ENCODE measurements around the gene NTMT1.

DNA sequence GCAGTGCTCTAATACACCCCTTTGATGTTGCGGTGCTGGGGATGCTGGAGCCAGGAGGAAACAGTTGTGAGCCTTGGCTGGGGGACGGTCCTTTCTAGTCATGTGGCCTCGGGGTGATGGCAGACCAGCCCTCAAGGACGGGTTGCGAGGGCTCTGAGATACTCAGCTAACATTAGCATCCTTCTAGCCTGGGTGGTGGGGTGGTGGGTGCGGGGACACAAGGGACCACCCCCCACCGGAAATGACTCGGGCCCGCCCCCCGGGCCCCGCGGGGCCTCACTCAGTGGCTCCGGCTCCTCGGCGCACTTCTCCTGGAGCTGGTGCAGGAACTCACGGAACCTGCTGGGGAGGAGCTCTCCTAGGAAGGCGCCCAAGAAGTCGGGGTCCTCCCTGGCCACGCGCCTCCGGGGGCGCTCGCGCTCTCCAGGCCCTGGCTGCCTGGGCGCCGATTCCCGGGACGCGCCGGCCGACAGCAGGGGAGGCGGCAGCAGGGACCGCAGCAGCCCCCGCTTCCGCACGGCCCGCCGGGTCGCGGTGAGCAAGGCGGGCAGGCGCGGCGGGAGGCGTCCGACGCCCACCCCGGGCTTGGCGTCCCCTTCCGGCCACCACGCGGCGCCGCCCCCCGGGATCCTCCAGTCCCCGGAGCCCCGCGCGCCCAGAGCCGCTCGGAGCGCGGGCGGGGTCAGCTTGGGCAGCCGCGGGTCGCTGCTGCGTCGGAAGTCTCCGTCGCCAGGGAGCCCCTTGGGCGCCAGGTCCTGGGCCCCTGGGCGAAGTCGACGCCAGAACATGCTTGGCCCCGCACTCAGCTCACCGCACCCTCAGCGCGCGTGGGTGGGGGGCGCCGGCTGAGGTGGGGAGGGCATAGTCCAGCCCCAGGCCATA is 5.9 kb upstream of the NTMT1 start:
- TF ChIP-seq, protein P1, sequence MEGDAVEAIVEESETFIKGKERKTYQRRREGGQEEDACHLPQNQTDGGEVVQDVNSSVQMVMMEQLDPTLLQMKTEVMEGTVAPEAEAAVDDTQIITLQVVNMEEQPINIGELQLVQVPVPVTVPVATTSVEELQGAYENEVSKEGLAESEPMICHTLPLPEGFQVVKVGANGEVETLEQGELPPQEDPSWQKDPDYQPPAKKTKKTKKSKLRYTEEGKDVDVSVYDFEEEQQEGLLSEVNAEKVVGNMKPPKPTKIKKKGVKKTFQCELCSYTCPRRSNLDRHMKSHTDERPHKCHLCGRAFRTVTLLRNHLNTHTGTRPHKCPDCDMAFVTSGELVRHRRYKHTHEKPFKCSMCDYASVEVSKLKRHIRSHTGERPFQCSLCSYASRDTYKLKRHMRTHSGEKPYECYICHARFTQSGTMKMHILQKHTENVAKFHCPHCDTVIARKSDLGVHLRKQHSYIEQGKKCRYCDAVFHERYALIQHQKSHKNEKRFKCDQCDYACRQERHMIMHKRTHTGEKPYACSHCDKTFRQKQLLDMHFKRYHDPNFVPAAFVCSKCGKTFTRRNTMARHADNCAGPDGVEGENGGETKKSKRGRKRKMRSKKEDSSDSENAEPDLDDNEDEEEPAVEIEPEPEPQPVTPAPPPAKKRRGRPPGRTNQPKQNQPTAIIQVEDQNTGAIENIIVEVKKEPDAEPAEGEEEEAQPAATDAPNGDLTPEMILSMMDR (IDR thresholded peaks at IDR 0.05 in 8 of 11, conservative IDR thresholded peaks at IDR 0.05 in 3 of 11), result peak in 1 of 11 experiments; percentile 20
- TF ChIP-seq POLR2A (IDR thresholded peaks at IDR 0.05), result no peak

Data from spleen (tissue), 7 donors.